T-helper 1 cell (primary cell): Measurements from ENCODE around the gene FKRP.
"Not testable (repeated sequence)": the region's sequence is repeated elsewhere in the genome, so short reads cannot be mapped to it uniquely, and the experiment has no call there.

Experiments used
- DNase-seq, 5 donors: peaks; one replicate each; pipeline ENCODE4 v3.0.0-alpha.2; 2012 to 2020
- total RNA-seq, 4 donors: gene quantifications; one replicate each; lab custom pipeline; 2026; lab: John Stamatoyannopoulos, UW

FKRP gene
- 11.9 to 19.0 (median 15.4) reads per million in 4 donors for total RNA-seq

DNA sequence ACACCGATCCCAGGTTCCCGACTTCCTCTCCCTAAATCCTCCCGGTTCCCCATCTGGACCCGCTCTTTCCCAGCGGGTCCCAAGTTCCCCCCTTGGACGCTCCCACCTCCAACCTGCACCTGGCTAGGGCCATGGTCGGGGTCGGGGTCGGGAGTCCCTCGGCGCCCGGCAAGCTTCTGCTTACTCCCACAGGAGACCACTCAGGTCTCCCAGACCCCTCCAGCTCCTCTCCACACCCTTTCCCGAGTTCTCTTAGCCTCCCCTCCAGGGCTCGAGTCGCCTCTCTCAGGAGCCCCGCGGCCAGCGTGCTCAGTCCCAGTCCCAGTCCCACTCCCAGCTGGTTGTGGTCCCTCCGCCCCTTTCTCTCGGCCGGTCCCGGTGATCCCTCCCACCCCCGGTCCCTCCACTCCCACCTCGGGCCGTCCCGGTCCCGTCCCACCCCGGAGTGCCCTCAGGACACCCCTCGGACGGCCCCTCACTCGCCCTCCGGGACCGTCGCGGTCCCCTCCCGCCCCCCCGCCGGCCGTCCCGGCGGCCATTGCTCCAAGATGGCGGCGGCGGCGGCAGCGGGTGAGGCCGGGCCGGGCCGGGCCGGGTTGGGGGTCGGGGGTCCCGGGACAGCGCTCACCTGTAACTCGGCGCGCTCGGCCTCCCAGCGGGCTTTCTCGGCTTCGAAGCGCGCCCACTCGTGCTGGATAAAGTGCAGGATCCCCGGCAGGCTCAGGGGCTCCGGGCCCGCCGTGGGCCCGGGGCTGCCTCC lies at the start of gene FKRP:
TSS of gene FKRP (plus strand) at position 537 of the 760 bp plus-strand sequence. CDS start 9,394 bp downstream, outside the sequence.
- DNase-seq = peak in 2 of 5 donors; percentile 17 to 22

- no peak for DNase-seq
Measured at GRCh38 chr19:46696866-46697203, 49.0 kb upstream of the FKRP start.

GRCh38 chr19:46697204-46697960 lies 48.5 kb upstream of the FKRP start:
- DNase-seq = no peak

DNA sequence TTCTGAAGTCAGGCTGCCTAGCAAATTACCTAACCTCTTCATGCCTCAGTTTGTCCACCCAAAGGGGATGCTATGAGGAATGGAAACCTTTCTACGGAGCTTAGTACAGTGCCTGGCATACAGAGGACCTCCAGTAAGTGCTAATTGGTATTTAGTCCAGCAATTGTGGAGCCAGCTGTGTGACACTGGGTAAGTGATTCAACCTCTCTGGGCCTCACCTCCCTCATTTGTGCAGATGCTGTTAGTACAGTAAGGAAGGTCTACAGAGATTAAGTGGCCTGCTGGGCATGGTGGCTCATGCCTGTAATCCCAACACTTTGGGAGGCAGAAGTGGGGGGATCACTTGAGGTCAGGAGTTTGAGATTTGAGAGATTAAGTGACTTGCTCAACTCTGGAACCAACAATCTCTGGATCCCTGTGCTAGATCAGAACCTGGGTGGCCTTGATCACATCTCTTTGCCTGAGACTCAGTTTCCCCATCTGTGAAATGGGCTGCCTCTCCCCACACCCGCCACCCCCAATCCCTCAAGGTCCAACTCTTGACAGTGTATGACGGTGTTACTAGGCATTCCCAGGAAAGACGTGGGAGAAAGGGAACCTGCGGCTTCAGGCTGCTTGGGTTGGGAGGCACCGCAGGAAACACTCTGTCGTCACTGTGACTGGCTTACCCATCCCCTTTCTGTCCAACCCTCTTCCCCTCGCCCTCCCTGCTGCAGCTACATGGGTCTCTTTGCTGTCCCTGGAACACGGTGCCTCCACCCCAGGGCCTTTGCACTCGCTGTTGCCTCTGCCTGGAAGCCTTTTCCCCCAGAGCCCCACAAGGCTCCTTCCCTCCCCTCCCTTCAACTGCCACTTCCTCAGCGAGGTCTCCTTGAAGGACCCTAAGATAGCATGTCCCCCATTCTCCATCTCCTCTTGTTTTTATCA lies 47.2 kb upstream of the FKRP start:
- no peak for DNase-seq

DNA sequence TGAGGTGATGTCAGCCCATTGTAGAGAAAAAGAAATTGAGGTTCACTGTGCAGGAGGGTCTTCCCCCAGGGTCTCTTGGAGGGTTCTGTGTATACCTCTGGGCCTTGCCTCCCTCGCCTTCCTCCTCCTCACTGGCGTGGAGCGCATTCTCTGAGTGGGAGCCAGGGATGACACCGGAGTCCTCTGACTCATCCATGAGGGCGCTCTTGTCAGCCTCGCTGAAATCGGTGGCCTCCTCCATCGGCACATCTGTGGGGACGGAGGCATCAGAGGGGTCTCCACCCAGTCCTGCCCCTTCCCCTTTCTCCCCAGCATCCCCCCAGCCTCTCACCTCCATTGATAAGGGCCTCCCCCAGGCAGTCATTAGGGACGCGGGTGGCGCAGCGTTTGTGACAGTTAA lies 45.2 kb upstream of the FKRP start:
- no peak for DNase-seq

- DNase-seq = peak; percentile 62 to 87 (median 71)
Measured at GRCh38 chr19:46704379-46705076, 41.3 kb upstream of the FKRP start.

DNA sequence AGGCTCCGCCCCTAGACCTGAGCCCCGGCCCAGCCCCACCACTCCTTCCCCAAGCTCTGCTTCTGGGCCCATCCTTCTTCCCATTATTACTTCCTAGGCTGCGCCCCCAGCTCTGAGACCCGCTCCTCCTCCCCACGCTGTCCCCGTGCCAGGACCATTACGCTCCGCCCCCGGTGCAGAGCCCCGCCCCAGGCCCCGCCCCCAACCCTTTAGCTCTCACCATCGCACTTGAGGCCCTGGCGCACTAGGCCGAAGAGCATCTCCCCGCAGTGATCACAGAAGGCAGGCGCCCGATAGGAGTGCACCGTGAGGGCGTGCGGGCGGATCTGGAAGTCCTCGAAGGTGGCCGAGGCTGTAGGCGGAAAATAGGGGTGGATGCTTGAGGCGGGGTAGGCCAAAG lies 35.2 kb upstream of the FKRP start:
- no peak for DNase-seq

GRCh38 chr19:46712768-46713338 lies 33.0 kb upstream of the FKRP start:
- not testable (repeated sequence) for DNase-seq

GRCh38 chr19:46713781-46714443 lies 31.9 kb upstream of the FKRP start:
- DNase-seq = peak; percentile 72 to 78 (median 75)

DNA sequence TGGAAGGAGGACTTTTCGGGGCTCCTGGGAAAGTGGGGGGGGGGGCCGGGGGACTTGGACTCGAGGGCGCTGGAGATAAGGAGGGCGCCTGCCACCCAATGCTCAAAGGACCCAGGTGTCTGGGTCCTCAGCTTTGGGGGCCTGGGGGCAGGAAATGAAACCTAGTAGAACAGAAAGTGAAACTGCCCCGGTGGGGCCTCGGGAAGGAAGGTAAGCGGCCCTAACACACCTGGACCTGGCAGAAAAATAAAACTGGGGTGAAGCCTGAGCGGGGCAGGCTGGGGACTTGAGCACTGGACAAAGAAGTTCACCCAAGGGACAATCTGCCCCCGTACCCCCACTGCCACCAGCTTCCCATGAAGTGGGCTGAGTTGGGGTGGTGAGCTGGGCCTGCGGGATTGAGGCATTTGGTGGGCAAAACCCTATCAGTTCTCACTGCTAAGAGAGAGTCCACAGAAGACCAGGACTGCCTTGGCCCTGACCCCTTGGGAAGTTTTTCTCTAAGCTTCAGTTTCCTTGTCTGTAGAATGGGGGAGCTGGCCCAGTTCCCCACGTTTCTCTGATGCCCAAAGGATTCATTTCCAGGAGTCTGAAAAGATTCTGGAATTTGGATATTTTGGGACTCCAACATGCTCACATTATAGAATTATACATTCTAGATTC lies 31.3 kb upstream of the FKRP start:
- DNase-seq = peak in 2 of 5 donors; percentile 72 to 73

DNA sequence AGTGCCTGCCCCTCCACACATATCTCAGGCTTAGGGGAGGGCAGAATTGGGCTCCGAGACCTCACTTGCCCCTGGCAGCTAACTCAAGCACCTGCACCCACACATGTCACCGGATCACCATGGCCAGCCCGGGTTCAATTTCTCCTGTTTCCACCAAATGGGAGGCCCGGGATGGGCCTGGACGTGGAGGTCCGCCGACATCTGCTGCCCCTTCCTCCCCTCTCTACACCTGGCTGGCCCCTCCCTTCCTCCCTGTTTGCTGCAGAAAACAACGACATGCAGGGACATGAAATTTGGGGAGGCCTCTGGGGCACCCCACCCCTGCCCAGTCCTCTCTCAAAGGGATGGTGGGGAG lies 30.3 kb upstream of the FKRP start:
- DNase-seq = no peak

DNA sequence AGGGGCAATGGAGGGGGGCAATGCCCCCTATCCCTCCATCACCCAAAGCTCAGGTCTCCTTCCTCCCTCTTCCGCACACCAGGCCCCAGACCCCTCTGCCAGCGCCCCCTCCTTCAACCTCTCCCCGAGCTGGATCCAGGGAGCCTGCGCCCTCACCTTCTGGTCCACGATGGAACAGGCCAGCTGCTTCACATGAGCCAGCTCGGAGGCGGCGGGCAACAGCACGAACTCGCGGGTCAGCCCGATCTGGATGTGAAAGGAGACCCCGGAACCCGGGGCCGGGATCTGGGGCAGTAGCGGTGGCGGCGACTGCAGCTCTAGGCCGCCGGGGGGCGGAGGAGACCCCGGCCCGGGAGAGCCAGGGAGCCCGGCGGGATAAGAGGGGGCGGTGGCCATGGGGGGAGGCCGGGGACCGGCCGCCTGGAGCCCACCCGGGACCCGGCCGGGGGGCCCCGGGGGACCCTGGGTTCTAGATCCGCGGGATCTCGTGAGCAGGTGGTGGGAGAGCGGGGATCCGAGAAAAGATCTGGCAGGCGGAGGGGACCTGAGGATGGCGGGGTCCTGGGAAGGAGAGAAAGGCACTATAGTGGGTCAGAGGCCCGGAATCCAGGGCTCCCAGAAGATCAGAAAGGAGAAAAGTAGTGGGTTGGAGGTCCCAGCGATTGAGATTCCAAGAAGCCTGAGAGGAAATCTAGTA lies 29.7 kb upstream of the FKRP start:
- no peak for DNase-seq

DNA sequence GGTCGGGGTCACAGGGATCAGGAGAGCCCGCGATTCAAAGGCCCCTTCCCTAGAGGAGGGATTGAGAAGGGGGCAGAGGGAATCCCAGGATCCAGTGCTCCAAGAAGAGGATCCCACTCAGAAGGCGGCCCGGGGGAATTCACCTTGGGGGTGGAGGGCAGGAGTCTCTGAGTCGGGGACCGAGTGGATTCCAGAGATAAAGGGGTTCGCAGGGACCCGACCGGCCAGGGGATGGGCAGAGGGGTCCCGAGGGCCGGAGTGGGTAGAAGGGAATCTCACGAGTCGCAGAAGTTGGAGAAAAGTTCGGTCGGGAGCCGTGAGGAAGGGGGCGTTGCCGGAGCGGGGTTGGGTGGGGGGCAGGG lies 29.2 kb upstream of the FKRP start:
- no peak for DNase-seq

- peak; percentile 67 to 86 (median 82) for DNase-seq
Measured at GRCh38 chr19:46717034-46717715, 28.7 kb upstream of the FKRP start, which contains the start of gene PRKD2. Gene PRKD2 (minus strand): TSS chr19:46717114. CDS start chr19:46716370, 744 bp downstream.

DNA sequence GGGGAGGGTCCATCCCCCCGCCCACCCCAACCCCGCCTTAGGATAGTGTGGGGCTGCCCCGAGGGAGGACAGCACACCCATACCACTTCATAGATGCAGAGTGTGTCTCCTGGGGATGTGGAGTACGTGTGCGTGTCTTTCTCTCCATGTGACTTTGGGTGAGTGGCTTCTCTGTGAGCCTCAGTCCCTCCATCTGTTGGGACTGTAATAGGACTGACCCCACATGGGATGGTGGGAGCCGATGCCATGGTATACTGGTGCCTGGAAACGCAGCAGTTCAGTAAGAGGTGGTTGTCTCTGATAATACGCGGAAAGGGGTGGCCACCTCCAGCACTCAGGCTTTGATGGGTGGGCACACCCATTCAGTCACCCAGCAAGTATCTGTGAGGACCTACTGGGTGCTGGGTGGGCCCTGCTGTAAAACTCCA lies 28.1 kb upstream of the FKRP start:
- peak in 1 of 5 donors; percentile 28 for DNase-seq

DNA sequence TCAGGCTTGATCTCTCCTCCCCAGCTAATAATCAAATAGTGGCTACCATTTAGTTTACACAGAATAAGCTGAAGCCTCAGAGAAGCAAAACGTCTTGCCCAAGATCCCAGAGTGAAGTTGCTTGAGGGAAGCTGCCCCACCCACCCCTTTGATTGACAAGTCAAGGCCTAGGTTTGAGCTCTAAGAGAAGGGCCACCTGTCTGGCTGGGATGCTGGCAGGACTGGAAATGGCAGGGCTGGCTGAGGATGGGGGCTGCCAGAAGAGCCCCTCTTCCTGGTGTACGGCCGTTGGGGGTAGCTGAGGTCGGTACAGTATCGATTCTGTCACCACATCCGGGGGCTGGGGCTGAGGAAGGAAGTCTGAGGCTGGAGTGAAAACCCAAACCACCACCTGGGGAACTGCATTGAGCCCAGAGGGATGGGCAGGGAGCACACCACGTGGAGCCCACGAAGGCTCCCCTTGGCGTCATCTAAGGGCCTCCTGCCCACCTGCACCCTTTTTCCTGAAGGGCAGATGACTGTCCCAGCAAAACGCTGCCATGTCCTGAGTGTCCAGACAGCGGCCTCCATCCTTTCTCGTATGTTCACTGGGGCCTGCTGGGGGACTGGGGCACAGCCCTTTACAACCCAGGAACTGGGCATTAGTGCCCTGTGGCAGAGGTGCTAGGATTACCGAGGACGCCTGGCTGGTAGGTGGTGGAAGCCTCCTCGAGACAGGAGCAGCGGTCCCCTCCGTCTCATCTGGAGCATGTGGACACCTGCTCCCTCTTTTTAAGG lies 27.5 kb upstream of the FKRP start:
- peak; percentile 40 to 70 (median 56) for DNase-seq

DNA sequence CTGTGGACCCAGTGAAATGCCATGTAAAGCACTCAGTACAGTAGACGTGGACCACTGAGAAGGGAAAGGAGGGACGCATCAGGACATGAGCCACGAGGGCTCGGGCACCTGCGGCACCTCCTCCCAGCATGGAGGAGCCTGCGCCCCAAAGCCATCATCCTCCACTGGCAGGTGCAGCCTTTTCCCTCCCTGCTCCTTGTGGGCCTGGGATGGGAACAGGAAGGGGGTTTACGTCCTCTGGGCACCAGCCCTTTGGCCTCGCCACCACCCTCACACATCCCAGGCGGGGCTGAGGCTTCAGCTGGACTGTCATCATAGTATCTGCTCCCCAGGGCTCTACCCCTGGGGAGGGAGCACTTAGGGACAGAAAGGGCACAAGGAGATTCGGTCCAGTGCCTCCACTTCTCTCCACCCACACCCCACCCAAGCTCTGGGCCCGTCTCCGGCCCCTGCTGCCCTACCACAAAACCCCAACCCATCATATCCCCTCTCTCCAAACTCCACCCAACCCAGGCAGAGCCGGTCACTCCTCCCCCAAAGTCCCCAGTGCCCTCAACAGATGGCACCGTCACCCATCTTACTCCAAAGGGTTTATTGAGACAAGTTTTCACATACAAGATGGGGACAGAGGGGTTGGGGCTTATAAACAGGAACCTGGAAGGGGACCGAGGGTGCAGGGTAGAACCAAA lies 26.8 kb upstream of the FKRP start:
- no peak for DNase-seq
